Measurements from ENCODE around the gene CPT2.

DNA sequence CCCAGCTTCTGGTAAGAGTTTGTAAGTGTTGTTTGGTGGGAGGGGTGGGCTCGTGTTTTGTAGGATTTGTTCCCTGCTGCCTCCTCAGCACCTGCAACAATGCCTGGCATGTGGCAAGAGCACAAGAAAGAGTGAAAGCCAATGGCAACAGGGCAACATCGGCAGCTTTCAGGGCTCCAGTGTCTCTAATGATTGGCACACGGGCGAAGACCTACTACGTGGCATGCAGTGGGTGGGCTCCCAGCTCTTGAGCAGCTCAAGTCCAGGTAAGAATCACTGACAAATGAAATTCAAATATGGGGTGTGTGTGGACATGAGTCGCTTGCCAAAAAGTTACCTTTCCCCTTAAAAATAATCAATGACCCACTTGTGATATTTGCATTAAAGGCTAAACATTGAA is 30.3 kb upstream of the CPT2 start:
- TF ChIP-seq, protein P1, sequence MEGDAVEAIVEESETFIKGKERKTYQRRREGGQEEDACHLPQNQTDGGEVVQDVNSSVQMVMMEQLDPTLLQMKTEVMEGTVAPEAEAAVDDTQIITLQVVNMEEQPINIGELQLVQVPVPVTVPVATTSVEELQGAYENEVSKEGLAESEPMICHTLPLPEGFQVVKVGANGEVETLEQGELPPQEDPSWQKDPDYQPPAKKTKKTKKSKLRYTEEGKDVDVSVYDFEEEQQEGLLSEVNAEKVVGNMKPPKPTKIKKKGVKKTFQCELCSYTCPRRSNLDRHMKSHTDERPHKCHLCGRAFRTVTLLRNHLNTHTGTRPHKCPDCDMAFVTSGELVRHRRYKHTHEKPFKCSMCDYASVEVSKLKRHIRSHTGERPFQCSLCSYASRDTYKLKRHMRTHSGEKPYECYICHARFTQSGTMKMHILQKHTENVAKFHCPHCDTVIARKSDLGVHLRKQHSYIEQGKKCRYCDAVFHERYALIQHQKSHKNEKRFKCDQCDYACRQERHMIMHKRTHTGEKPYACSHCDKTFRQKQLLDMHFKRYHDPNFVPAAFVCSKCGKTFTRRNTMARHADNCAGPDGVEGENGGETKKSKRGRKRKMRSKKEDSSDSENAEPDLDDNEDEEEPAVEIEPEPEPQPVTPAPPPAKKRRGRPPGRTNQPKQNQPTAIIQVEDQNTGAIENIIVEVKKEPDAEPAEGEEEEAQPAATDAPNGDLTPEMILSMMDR (IDR thresholded peaks at IDR 0.05): no peak
- no peak for TF ChIP-seq POLR2A (IDR thresholded peaks at IDR 0.05)

All from Peyer's patch (tissue), 4 donors.